ENCODE data around the gene MT1M. TPM values are rescaled to one million over a fixed set of nuclear protein-coding genes. Genes with fewer than 3 reads are reported as not detected.

MT1M gene
- total RNA-seq, 4 donors from 2014 or later = 2.7 to 48.3 (median 5.2) TPM; not detected in 1

DNA sequence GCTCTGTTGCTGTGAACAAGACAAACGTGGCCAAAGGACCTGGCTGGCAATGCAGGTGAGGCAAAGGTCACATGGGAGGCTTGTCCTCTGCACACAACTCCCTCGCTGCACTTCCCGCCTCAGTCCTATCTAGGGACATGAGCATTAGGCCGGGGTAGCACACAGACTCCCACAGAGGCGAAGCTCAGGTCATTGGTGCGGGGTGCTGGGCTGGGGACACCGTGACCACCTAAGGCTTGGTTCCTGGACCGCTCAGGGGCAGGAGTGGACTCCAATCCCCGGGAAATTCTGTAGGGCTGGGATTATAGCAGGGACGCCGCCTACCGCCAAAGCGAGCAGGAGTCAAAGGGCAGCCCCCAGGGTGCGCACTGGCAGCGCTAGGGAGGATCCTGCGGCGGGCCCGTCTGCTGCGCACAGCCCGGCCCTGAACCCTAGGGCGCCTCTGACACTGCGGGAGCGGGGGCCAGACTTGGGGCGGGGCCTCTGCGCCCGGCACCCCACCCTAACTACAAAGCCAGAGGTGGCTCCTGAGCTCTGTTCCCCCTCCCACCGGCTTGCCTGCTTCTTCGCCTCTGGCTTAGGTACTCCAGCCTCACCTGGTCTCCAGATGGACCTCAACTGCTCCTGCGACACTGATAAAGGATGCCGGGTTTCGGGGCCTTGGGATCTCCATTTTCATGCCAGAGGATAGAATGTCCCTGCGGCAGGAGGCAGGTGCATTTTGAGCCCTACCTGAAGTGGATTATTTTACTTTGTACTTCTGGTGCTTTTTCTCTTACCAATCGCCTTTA lies 15.4 kb downstream of the MT1M start:
- no peak overlapping the region for H3K27ac ChIP-seq
- H3K9me3 ChIP-seq = no peaks in the 10 kb centered on the region
- H3K27me3 ChIP-seq = peaks cover 51% of the 10 kb centered on the region
- intact Hi-C loops (cut with DNase I; ENCODE audit: low total_unique reads) = no loop called here
- WGBS, 2 donors (ENCODE audit: low coverage in 1 of 2) = 27 to 46% methylated on average over 4 to 27 of the region's 33 CpGs
- no peaks in the 10 kb centered on the region for H3K36me3 ChIP-seq
- TF ChIP-seq, protein P1, sequence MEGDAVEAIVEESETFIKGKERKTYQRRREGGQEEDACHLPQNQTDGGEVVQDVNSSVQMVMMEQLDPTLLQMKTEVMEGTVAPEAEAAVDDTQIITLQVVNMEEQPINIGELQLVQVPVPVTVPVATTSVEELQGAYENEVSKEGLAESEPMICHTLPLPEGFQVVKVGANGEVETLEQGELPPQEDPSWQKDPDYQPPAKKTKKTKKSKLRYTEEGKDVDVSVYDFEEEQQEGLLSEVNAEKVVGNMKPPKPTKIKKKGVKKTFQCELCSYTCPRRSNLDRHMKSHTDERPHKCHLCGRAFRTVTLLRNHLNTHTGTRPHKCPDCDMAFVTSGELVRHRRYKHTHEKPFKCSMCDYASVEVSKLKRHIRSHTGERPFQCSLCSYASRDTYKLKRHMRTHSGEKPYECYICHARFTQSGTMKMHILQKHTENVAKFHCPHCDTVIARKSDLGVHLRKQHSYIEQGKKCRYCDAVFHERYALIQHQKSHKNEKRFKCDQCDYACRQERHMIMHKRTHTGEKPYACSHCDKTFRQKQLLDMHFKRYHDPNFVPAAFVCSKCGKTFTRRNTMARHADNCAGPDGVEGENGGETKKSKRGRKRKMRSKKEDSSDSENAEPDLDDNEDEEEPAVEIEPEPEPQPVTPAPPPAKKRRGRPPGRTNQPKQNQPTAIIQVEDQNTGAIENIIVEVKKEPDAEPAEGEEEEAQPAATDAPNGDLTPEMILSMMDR (IDR thresholded peaks at IDR 0.05) = peak in 1 of 5 experiments; percentile 11
- TF ChIP-seq POLR2A (IDR thresholded peaks at IDR 0.05) (no peak), EP300 (IDR thresholded peaks at IDR 0.05; ENCODE audit: low read depth) (no peak)
- no peak overlapping the region for H3K4me3 ChIP-seq
- in situ Hi-C loops (cut with MboI; ENCODE audit: low pct_ligation_motif_present in 1 of 4, low pct_unique_long_range_greater_than_20kb in 1 of 4, low sequenced_read_pairs in 3 of 4) = no loop called here
- peaks cover 5 to 25% (median 16%) of the 10 kb centered on the region in 4 donors for H3K4me1 ChIP-seq
- DNase-seq = peak; percentile 55

DNA sequence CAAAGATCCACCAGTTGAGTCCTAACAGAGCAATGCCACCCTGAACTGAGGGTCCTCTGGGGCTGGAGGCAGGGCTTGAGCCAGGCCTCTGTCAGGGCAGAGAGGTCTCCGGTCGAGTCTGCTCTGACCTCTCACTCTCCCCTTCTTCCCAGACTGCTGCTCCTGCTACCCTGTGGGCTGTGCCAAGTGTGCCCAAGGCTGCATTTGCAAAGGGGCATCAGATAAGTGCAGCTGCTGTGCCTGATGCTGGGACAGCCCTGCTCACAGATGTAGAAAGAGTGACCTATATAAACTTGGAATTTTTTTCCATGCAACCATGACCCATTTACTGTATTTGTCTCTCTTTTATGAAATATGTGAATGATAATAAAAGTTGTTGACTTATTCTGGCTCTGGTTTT lies 16.8 kb downstream of the MT1M start:
- TF ChIP-seq POLR2AphosphoS5 (IDR thresholded peaks at IDR 0.05) = no peak
- TF ChIP-seq, protein P1 (IDR thresholded peaks at IDR 0.05) = no peak
- TF ChIP-seq EP300 (IDR thresholded peaks at IDR 0.05; ENCODE audit: low read depth) = no peak
- TF ChIP-seq POLR2A (IDR thresholded peaks at IDR 0.05) = no peak
- no peak overlapping the region for H3K27ac ChIP-seq
- DNase-seq = no peak
- in situ Hi-C loops (cut with MboI; ENCODE audit: low pct_ligation_motif_present in 1 of 4, low pct_unique_long_range_greater_than_20kb in 1 of 4, low sequenced_read_pairs in 3 of 4) = no loop called here
- peaks cover 0 to 11% (median 5%) of the 10 kb centered on the region in 4 donors for H3K4me1 ChIP-seq
- intact Hi-C loops (cut with DNase I; ENCODE audit: low total_unique reads) = no loop called here
- peaks cover 41% of the 10 kb centered on the region for H3K27me3 ChIP-seq
- H3K36me3 ChIP-seq = no peaks in the 10 kb centered on the region
- 95 to 100% methylated on average over 2 of the region's 2 CpGs for WGBS, 2 donors (ENCODE audit: low coverage in 1 of 2)
- H3K9me3 ChIP-seq = no peaks in the 10 kb centered on the region
- no peak overlapping the region for H3K4me3 ChIP-seq

DNA sequence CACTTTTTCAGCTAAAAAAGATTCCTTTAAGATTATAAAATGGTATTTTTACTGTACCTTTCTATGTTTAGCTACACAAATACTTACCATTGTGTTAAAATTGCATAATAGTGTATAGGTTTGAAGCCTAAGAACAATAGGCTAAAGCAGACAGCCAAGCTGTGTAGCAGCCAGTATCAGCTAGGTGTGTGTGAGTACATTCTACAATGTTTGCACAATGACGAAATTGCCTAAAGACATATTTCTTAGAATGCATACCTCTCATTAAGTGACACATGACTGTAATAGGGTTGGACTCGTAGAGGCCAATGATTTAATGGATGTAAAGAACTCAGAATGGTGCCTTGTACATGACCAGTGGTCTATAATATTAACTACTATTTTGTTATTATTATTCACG lies 17.4 kb downstream of the MT1M start:
- in situ Hi-C loops (cut with MboI; ENCODE audit: low pct_ligation_motif_present in 1 of 4, low pct_unique_long_range_greater_than_20kb in 1 of 4, low sequenced_read_pairs in 3 of 4) (no loop called here), intact Hi-C loops (cut with DNase I; ENCODE audit: low total_unique reads) (no loop called here)
- H3K4me3 ChIP-seq = no peak overlapping the region
- H3K4me1 ChIP-seq = peaks cover 0 to 10% (median 5%) of the 10 kb centered on the region in 4 donors
- H3K27me3 ChIP-seq = peaks cover 35% of the 10 kb centered on the region
- no peak overlapping the region for H3K27ac ChIP-seq
- H3K9me3 ChIP-seq = no peaks in the 10 kb centered on the region
- 45 to 59% methylated on average over 3 of the region's 3 CpGs for WGBS, 2 donors (ENCODE audit: low coverage in 1 of 2)
- no peak for DNase-seq
- H3K36me3 ChIP-seq = no peaks in the 10 kb centered on the region
- TF ChIP-seq, protein P1 (IDR thresholded peaks at IDR 0.05) = no peak
- no peak for TF ChIP-seq EP300 (IDR thresholded peaks at IDR 0.05; ENCODE audit: low read depth)
- no peak for TF ChIP-seq POLR2A (IDR thresholded peaks at IDR 0.05)
- no peak for TF ChIP-seq POLR2AphosphoS5 (IDR thresholded peaks at IDR 0.05)

DNA sequence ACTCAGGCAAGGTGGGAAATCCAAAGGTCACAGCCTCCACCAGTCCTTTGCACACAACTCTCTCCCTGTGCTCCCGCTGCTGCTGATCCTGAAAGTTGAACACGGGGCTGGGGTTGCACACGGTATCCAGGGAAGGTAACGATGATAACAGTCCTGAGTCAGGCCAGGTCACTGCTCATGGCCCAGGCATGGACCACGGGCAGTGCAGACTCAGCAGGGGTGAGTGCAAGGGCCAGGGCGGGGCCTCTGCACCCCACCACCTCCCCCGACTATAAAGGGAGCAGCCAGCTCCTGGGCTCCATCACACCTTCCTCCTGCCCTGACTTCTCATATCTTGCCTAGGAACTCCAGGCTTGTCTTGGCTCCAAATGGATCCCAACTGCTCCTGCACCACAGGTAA lies 19.1 kb downstream of the MT1M start, which contains the start of gene MT1B:
Gene MT1B, plus strand, starts transcription at position 301 of the 400 bp plus-strand sequence. Its CDS starts 68 bp downstream, at position 369.
- Histone ChIP-seq H3K36me3 (no peaks in the 10 kb centered on the region), H3K9me3 (no peaks in the 10 kb centered on the region), H3K27ac (no peak within 1 kb of the TSS), H3K4me3 (no peak within 1 kb of the TSS), H3K4me1 (peaks cover 0 to 10% (median 5%) of the 10 kb centered on the region in 4 donors), H3K27me3 (peaks cover 29% of the 10 kb centered on the region)
- 80% methylated on average over 7 of the region's 7 CpGs; no CpG with 5 or more reads in 1 of the 2 donors for WGBS, 2 donors (ENCODE audit: low coverage in 1 of 2)
- TF ChIP-seq POLR2AphosphoS5 (IDR thresholded peaks at IDR 0.05) (no peak), POLR2A (IDR thresholded peaks at IDR 0.05) (no peak), EP300 (IDR thresholded peaks at IDR 0.05; ENCODE audit: low read depth) (no peak)
- TF ChIP-seq, protein P1 (IDR thresholded peaks at IDR 0.05) = no peak
- intact Hi-C loops (cut with DNase I; ENCODE audit: low total_unique reads) = no loop called here
- in situ Hi-C loops (cut with MboI; ENCODE audit: low pct_ligation_motif_present in 1 of 4, low pct_unique_long_range_greater_than_20kb in 1 of 4, low sequenced_read_pairs in 3 of 4) = no loop called here
- no peak for DNase-seq
